ENCODE results near the gene NLRP3. TPM values are rescaled to one million over a fixed set of nuclear protein-coding genes. Genes with fewer than 3 reads are reported as not detected.

Gene NLRP3
- total and polyA plus RNA-seq, 2 of the 13 experiments (the other 11 are each of a cell fraction or from before 2014, with no cell fraction given): not detected

- TF ChIP-seq REST (IDR thresholded peaks at IDR 0.05; ENCODE audit: borderline replicate concordance in 1 of 2, low read depth in 1 of 2, low read length in 2 of 2) (no peak), SNAPC5 (CRISPR knock-in tag; IDR thresholded peaks at IDR 0.05; ENCODE audit: borderline replicate concordance) (no peak)
Measured at GRCh38 chr1:247400685-247401084, 15.3 kb upstream of the NLRP3 start (continued).

GRCh38 chr1:247401310-247402119 is 14.5 kb upstream of the NLRP3 start:
- Histone ChIP-seq H3K27me3 (ENCODE audit: control insufficient read depth in 1 of 2, insufficient read depth in 2 of 2, low read length in 2 of 2) (no peaks in the 10 kb centered on the region; a peak in 2 of 5 replicates), H3K9ac (ENCODE audit: insufficient read depth, low read depth, low read length) (no peak overlapping the region), H3K79me2 (ENCODE audit: insufficient read depth, low read length) (no peaks in the 10 kb centered on the region), H3K27ac (ENCODE audit: extremely low read length, insufficient read depth, low read length) (no peak overlapping the region), H3K9me3 (ENCODE audit: low read length) (no peaks in the 10 kb centered on the region), H2AFZ (ENCODE audit: low read length) (no peak overlapping the region), H3K4me1 (ENCODE audit: insufficient read depth, low read length) (no peaks in the 10 kb centered on the region), H3K4me2 (ENCODE audit: low read depth, low read length) (no peak overlapping the region), H3K4me3 (replicated peaks in 1 of 3; ENCODE audit: insufficient read depth in 1 of 3, low read depth in 2 of 3, low read length in 3 of 3) (no peak overlapping the region), H3K36me3 (replicated peaks in 1 of 2; ENCODE audit: control insufficient read depth in 1 of 2, insufficient read depth in 2 of 2, low read length in 2 of 2) (no peaks in the 10 kb centered on the region), H4K20me1 (ENCODE audit: insufficient read depth, low read length) (no peaks in the 10 kb centered on the region)
- DNase-seq (ENCODE audit: low spot score): no peak
- ChIA-PET CTCF (ENCODE audit: low intra/inter-chr PET ratio, low total read pairs) (no interaction called here), POLR2A (no interaction called here)
- 38% methylated on average over 10 of the region's 10 CpGs for WGBS (ENCODE audit: low lambda C conversion rate)
- TF ChIP-seq HMGXB4 (CRISPR knock-in tag; IDR thresholded peaks at IDR 0.05; ENCODE audit: borderline replicate concordance in 1 of 2, low read depth in 1 of 2) (no peak), MAFK (conservative IDR thresholded peaks at IDR 0.05 in 1 of 2, IDR thresholded peaks at IDR 0.05 in 1 of 2; ENCODE audit: low read length in 2 of 2) (peak; percentile 25 to 30; a peak in 2 of 4 replicates)
- ATAC-seq: no peak
- FAIRE-seq: no peak
- intact Hi-C loops (cut with micrococcal nuclease; ENCODE audit: unreplicated experiment): no loop called here
- BruUV-seq (replicated peaks): no TSS peak
- in situ Hi-C loops (cut with HindIII; ENCODE audit: extremely low pct_ligation_motif_present, low pct_unique_long_range_greater_than_20kb): no loop called here

All from HepG2 (cell line).